ENCODE results near the gene PIAS2.

PIAS2 gene

GRCh38 chr18:46759890-46760289 lies 157.4 kb downstream of the PIAS2 start:
- no peak for DNase-seq

DNA sequence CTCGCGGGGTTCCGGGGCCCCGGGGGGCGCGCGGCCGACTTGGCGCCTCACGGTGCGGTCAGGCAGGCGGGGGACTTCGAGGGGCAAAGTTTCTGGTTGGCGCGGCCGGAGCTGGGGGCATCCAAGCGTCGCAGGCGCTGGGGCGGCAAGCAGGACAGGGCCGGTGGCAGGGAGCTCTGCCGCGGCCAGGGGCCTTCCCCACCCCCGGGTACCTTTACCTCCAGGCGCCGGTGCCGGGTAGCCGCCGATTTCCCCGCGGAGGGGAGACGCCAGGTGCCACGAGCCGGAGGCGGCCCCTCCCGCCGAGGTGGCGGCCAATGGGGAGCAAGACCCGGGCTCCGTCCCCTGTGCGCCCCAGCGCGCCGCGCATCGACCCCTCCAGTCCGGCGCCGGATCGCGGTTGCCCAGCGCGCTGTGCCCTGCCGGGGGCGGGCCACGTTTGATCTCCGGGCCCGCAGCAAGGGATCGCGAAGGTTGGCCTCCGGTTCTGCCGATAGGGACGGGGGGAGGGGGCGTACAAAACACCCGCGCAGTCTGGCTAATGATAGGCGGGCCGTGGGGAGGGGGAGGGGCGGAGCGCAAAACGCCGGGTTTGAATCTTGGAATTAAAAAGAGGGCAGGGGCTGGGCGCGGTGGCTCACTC lies 160.6 kb downstream of the PIAS2 start, which contains the start of gene ST8SIA5:
Gene ST8SIA5, minus strand, starts transcription at position 495 of the 643 bp plus-strand sequence. CDS start 545 bp downstream, outside the sequence.
- peak in 1 of 6 experiments; percentile 0 for DNase-seq

DNA sequence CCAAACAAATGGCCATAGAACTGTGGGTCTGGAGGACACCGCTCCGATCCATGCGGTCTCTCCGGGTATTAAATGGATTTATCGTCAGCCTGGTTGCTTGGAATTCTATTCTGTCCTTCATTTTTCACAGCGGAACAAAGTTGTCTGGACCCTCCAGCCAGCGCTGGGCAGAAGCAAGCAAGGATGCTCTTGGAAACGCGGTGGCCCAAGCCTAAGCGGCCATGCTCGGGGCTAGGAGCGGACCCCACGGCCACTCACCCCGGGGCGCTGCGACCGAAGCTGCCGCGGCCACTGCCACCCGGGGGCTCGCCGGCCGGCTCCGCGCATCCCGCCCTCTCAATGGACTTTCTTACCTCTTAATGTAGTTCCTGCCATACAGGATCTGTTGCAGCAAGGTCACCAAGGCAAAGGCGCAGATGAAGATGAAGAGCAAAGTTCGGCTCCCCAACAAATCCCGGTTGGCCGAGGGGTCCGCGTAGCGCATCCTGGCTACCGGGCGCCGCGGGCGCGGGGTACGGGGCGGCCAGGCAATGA lies 161.2 kb downstream of the PIAS2 start:
- DNase-seq, result no peak

DNA sequence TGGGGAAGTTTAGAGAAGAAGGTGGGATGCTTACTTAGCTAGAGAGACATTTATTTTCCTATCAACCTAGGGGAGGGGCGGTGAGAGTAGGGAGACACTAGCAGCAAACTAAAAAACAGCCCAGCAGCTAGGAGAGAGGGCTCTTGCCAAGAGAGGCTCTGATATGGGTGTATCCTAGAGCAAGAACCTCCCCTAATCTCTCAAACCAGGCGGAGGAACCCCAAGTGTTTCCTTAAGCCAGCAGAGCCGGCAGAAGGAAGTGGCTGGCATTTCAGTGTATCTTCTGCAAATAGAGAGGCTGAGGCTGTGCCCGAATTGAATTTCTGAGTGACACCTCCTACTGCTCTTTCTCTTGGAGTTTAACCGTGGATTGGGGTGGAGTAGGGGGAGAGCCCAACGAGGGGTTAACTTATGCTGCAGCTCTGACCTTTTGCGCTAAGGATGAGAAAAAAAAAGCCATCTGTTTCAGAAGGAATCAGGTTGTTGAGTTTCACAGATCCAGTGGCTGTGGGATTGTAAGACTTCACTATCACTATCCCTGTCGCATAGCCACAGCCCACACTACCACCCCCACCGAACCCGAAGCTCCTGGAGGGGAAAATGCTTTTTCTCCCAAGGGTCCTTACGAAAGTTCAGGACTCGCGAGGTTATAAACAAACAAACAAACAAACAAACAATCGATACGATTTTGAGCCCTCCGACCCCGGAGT lies 161.8 kb downstream of the PIAS2 start:
- no peak for DNase-seq

- no peak for DNase-seq
These were observed 162.5 kb downstream of the PIAS2 start for GRCh38 chr18:46754661-46755292.

GRCh38 chr18:46754188-46754587 lies 163.1 kb downstream of the PIAS2 start:
- no peak for DNase-seq
